Esophagus squamous epithelium (tissue), 4 donors: ENCODE measurements around the gene AMMECR1.
A peak's percentile ranks its signal among the peaks of the same experiment; 100 is the strongest.

Experiments
- CTCF ChIP-seq, 6 experiments: fragments of 450-650 bp in 4 of 6; fragments of 200-600 bp in 2 of 6; sonication (generic) in 2 of 6; IDR thresholded peaks; one replicate each; pipeline ENCODE4 v1.5.1; 2016 to 2019; ENCODE audit warnings: antibody characterized with exemption in 6 of 6, mild to moderate bottlenecking in 4 of 6, moderate library complexity in 4 of 6
- POLR2A ChIP-seq, 4 donors: fragments of 450-650 bp; IDR thresholded peaks; one replicate each; pipeline ENCODE4 v1.6.1; 2017; ENCODE audit warnings: antibody characterized with exemption in 4 of 4, mild to moderate bottlenecking in 4 of 4, moderate library complexity in 3 of 4

- peak; percentile 20 to 65 (median 52) for TF ChIP-seq CTCF (IDR thresholded peaks at IDR 0.05)
- no peak for TF ChIP-seq POLR2A (IDR thresholded peaks at IDR 0.05)
Observed at GRCh38 chrX:110145854-110146253, 172.0 kb downstream of the AMMECR1 start.
